ENCODE measurements around the gene MAN1A1. TPM values are rescaled to one million over a fixed set of nuclear protein-coding genes. Genes with fewer than 3 reads are reported as not detected.

MAN1A1 gene
- total RNA-seq, 1 donor from 2014 or later: 28.1 TPM

- intact Hi-C loops (cut with micrococcal nuclease): loop anchor here (1.0 to 10.0 kb wide), 8 partner anchors 14 to 1673 kb away; partner anchors contain the start of gene NUS1
Measured at GRCh38 chr6:119347466-119348095, 2.0 kb downstream of the MAN1A1 start.

GRCh38 chr6:119346936-119347335 lies 2.6 kb downstream of the MAN1A1 start:
- intact Hi-C loops (cut with micrococcal nuclease): loop anchor here (5.0 to 10.0 kb wide), 3 partner anchors 505 to 1672 kb away; partner anchors contain the start of gene NUS1

- intact Hi-C loops (cut with micrococcal nuclease): loop anchor here (5.0 to 10.0 kb wide), 3 partner anchors 504 to 1672 kb away; partner anchors contain the start of gene NUS1
Measured at GRCh38 chr6:119346450-119346849, 3.1 kb downstream of the MAN1A1 start.

- intact Hi-C loops (cut with micrococcal nuclease): loop anchor here (5.0 to 10.0 kb wide), 3 partner anchors 503 to 1670 kb away; partner anchors contain the start of gene NUS1
Measured at GRCh38 chr6:119345114-119345513, 4.4 kb downstream of the MAN1A1 start.

GRCh38 chr6:119344306-119344705 lies 5.3 kb downstream of the MAN1A1 start:
- intact Hi-C loops (cut with micrococcal nuclease): loop anchor here (10.0 kb wide), 2 partner anchors 790 to 1670 kb away; partner anchors contain the start of gene NUS1

GRCh38 chr6:119343573-119344146 lies 5.9 kb downstream of the MAN1A1 start:
- intact Hi-C loops (cut with micrococcal nuclease): loop anchor here (10.0 kb wide), 2 partner anchors 789 to 1669 kb away; partner anchors contain the start of gene NUS1

- intact Hi-C loops (cut with micrococcal nuclease): loop anchor here (10.0 kb wide), 2 partner anchors 788 to 1668 kb away; partner anchors contain the start of gene NUS1
Measured at GRCh38 chr6:119343167-119343566, 6.4 kb downstream of the MAN1A1 start.

GRCh38 chr6:119342430-119342829 lies 7.1 kb downstream of the MAN1A1 start:
- intact Hi-C loops (cut with micrococcal nuclease): loop anchor here (10.0 kb wide), 2 partner anchors 788 to 1668 kb away; partner anchors contain the start of gene NUS1

- intact Hi-C loops (cut with micrococcal nuclease): loop anchor here (10.0 kb wide), 2 partner anchors 786 to 1666 kb away; partner anchors contain the start of gene NUS1
Measured at GRCh38 chr6:119340796-119341487, 8.6 kb downstream of the MAN1A1 start.

- intact Hi-C loops (cut with micrococcal nuclease): loop anchor here (10.0 kb wide), 2 partner anchors 785 to 1665 kb away; partner anchors contain the start of gene NUS1
Measured at GRCh38 chr6:119339941-119340456, 9.6 kb downstream of the MAN1A1 start.

GRCh38 chr6:119337762-119338161 lies 11.8 kb downstream of the MAN1A1 start:
- intact Hi-C loops (cut with micrococcal nuclease): no loop called here

GRCh38 chr6:119337252-119337651 lies 12.3 kb downstream of the MAN1A1 start:
- intact Hi-C loops (cut with micrococcal nuclease): no loop called here

GRCh38 chr6:119334535-119335264 lies 14.9 kb downstream of the MAN1A1 start:
- intact Hi-C loops (cut with micrococcal nuclease): loop anchor here (5.0 kb wide), 1 partner anchor 723 kb away; no protein-coding TSS in a partner anchor

- intact Hi-C loops (cut with micrococcal nuclease): loop anchor here (1.0 to 5.0 kb wide), 3 partner anchors 14 to 724 kb away; no protein-coding TSS in a partner anchor
Measured at GRCh38 chr6:119333707-119334295, 15.8 kb downstream of the MAN1A1 start.

- intact Hi-C loops (cut with micrococcal nuclease): loop anchor here (1.0 to 5.0 kb wide), 3 partner anchors 15 to 724 kb away; no protein-coding TSS in a partner anchor
Measured at GRCh38 chr6:119333063-119333609, 16.4 kb downstream of the MAN1A1 start.

GRCh38 chr6:119331663-119332286 lies 17.8 kb downstream of the MAN1A1 start:
- intact Hi-C loops (cut with micrococcal nuclease): loop anchor here (5.0 kb wide), 1 partner anchor 726 kb away; no protein-coding TSS in a partner anchor

GRCh38 chr6:119330520-119331113 lies 18.9 kb downstream of the MAN1A1 start:
- intact Hi-C loops (cut with micrococcal nuclease): loop anchor here (5.0 kb wide), 1 partner anchor 727 kb away; no protein-coding TSS in a partner anchor

GRCh38 chr6:119329794-119330180 lies 19.8 kb downstream of the MAN1A1 start:
- intact Hi-C loops (cut with micrococcal nuclease): loop anchor here (5.0 kb wide), 1 partner anchor 728 kb away; no protein-coding TSS in a partner anchor

Measured in T-helper 1 cell treated with Interleukin-12 subunit alpha and Interleukin-12 subunit beta and Interleukin-4 antibody, amounts not matched to agents 30 ng/mL and 1 ng/mL, for 36 hours (primary cell).